Fibroblast of lung (primary cell): ENCODE data around the gene PRKCA. TPM values are rescaled to one million over a fixed set of nuclear protein-coding genes. Genes with fewer than 3 reads are reported as not detected.

Source experiments
- DNase-seq, 2 donors: peaks; one replicate each; pipeline versions ENCODE4 v3.0.0 to v3.0.0-alpha.2; 2010; ENCODE audit warnings: low read depth in 2 of 2
- H2AFZ ChIP-seq: 2 replicates; pipeline ENCODE4 v1.5.1; 2012; ENCODE audit warnings: low read length, control low read depth, inconsistent platforms
- H3K27ac ChIP-seq: 2 replicates; pipeline ENCODE4 v1.5.1; 2011; ENCODE audit warnings: low read length, control low read depth; ENCODE audit not compliant: insufficient read depth
- H3K27me3 ChIP-seq: 2 replicates; pipeline ENCODE4 v1.5.1; 2011; ENCODE audit warnings: mild to moderate bottlenecking, low read length; ENCODE audit not compliant: control insufficient read depth, insufficient read depth
- H3K36me3 ChIP-seq: 2 replicates; pipeline ENCODE4 v1.5.1; 2011; ENCODE audit warnings: low read length; ENCODE audit not compliant: control insufficient read depth, insufficient read depth
- H3K4me1 ChIP-seq: 2 replicates; pipeline ENCODE4 v1.5.1; 2011; ENCODE audit warnings: low read length; ENCODE audit not compliant: control insufficient read depth, insufficient read depth; ENCODE audit errors: extremely low read depth
- H3K4me2 ChIP-seq: 2 replicates; pipeline ENCODE4 v1.5.1; 2011; ENCODE audit warnings: low read length, control low read depth; ENCODE audit not compliant: insufficient read depth; ENCODE audit errors: extremely low read depth
- H3K4me3 ChIP-seq, 4 experiments: fragments of 200-600 bp in 1 of 4; sonication (generic) in 1 of 4; replicated peaks in 1 of 4; 2 replicates each; pipeline ENCODE4 v1.5.1; 2011 to 2016; ENCODE audit warnings: low read length in 4 of 4, low read depth in 3 of 4, mild to moderate bottlenecking in 3 of 4, control low read depth in 2 of 4, inconsistent platforms in 1 of 4, mixed read lengths in 1 of 4; ENCODE audit not compliant: insufficient read depth in 1 of 4; ENCODE audit errors: control extremely low read depth in 1 of 4
- H3K79me2 ChIP-seq: 2 replicates; pipeline ENCODE4 v1.5.1; 2012; ENCODE audit warnings: mild to moderate bottlenecking, low read length, inconsistent platforms; ENCODE audit not compliant: control insufficient read depth, insufficient read depth
- H3K9ac ChIP-seq: 2 replicates; pipeline ENCODE4 v1.5.1; 2011; ENCODE audit warnings: mild to moderate bottlenecking, low read length, control low read depth; ENCODE audit not compliant: insufficient read depth
- H3K9me3 ChIP-seq: 2 replicates; pipeline ENCODE4 v1.5.1; 2012; ENCODE audit warnings: low read depth, low read length; ENCODE audit not compliant: control insufficient read depth, insufficient read depth
- H4K20me1 ChIP-seq: 2 replicates; pipeline ENCODE4 v1.5.1; 2011; ENCODE audit warnings: low read length; ENCODE audit not compliant: control insufficient read depth, insufficient read depth; ENCODE audit errors: extremely low read depth
- EZH2 ChIP-seq: IDR thresholded peaks from 2 replicates; pipeline ENCODE4 v1.5.1; 2012; ENCODE audit warnings: low read length, control low read depth, mild to moderate bottlenecking; ENCODE audit errors: missing control alignments
- polyA plus RNA-seq, 2 donors: library from polyadenylated mRNA; depleted of rRNA in 1 of 2; stranded (reverse) in 1 of 2; unstranded in 1 of 2; fragments of >200 nt; gene quantifications; 2 replicates each; pipeline ENCODE4 v1.2.1, GENCODE V29; 2011 to 2012; ENCODE audit warnings: missing spikeins in 1 of 2
- total RNA-seq: library from RNA; depleted of rRNA; stranded (reverse); fragments of >200 nt; gene quantifications from 2 replicates; pipeline ENCODE4 v1.2.1, GENCODE V29; 2014
- TF ChIP-seq, protein P1 (sequence below), 2 donors: IDR thresholded peaks in 1 of 2; conservative IDR thresholded peaks in 1 of 2; 1 replicate in 1 of 2; 2 replicates in 1 of 2; pipeline ENCODE4 v1.5.1; 2011 to 2012; ENCODE audit warnings: low read length in 2 of 2, control low read depth in 1 of 2, inconsistent platforms in 1 of 2, low read depth in 1 of 2, mild to moderate bottlenecking in 1 of 2

The PRKCA gene
- total and polyA plus RNA-seq, 2 donors (not counting 1 experiment from before 2014, with no cell fraction given), result 34.0 to 74.2 TPM

DNA sequence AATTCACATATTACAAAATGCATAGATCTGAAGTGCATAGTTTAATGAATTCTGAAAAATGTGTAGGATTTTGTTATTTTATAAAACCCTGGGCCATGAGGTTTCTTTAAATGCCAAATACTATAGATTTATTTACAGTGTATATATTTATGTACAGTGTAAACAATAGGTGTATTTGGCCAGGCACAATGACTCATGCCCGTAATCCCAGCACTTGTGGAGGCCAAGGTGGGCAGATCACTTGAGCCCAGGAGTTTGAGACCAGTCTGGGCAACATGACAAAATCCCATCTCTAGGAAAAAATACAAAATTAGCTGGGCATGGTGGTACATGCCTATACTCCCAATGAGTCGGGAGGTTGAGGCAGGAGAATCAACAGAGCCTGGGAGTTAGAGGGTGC is 249.4 kb downstream of the PRKCA start:
- Histone ChIP-seq H4K20me1 (no peaks in the 10 kb centered on the region), H3K27ac (no peak overlapping the region), H3K27me3 (no peaks in the 10 kb centered on the region), H3K4me2 (no peak overlapping the region), H3K4me1 (peaks cover 31% of the 10 kb centered on the region), H3K79me2 (peaks cover 24% of the 10 kb centered on the region), H3K9ac (no peak overlapping the region), H2AFZ (no peak overlapping the region), H3K9me3 (no peaks in the 10 kb centered on the region), H3K36me3 (no peaks in the 10 kb centered on the region), H3K4me3 (no peak overlapping the region)
- TF ChIP-seq, protein P1, sequence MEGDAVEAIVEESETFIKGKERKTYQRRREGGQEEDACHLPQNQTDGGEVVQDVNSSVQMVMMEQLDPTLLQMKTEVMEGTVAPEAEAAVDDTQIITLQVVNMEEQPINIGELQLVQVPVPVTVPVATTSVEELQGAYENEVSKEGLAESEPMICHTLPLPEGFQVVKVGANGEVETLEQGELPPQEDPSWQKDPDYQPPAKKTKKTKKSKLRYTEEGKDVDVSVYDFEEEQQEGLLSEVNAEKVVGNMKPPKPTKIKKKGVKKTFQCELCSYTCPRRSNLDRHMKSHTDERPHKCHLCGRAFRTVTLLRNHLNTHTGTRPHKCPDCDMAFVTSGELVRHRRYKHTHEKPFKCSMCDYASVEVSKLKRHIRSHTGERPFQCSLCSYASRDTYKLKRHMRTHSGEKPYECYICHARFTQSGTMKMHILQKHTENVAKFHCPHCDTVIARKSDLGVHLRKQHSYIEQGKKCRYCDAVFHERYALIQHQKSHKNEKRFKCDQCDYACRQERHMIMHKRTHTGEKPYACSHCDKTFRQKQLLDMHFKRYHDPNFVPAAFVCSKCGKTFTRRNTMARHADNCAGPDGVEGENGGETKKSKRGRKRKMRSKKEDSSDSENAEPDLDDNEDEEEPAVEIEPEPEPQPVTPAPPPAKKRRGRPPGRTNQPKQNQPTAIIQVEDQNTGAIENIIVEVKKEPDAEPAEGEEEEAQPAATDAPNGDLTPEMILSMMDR (conservative IDR thresholded peaks at IDR 0.05 in 1 of 2, IDR thresholded peaks at IDR 0.05 in 1 of 2; ENCODE audit: low read depth in 1 of 2, low read length in 2 of 2), result no peak
- no peak for TF ChIP-seq EZH2
- no peak for DNase-seq

DNA sequence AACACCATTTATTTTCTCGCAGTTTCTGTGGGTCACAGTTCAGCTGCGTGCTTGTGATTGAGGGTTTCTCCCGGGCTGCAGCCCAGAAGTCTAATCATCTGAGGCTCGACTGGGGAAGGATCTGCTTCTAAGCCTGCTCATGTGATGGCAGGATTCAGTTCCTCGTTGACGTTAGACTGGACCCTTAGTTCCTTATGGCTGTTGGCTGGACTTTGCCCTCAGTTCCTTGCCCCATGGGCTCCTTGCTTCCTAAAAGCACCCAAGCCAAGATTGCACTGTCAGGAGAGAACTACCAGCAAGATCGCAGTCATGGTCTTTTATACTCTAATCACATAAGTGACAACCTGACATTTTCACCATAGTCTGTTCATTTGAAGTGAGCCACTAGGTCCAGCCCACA is 250.0 kb downstream of the PRKCA start:
- no peak overlapping the region for H3K27ac ChIP-seq
- no peak overlapping the region for H2AFZ ChIP-seq
- H3K9me3 ChIP-seq, result no peaks in the 10 kb centered on the region
- no peak overlapping the region for H3K4me3 ChIP-seq
- peaks cover 25% of the 10 kb centered on the region for H3K4me1 ChIP-seq
- TF ChIP-seq, protein P1 (conservative IDR thresholded peaks at IDR 0.05 in 1 of 2, IDR thresholded peaks at IDR 0.05 in 1 of 2; ENCODE audit: low read depth in 1 of 2, low read length in 2 of 2), result no peak
- no peak for TF ChIP-seq EZH2
- no peaks in the 10 kb centered on the region for H3K27me3 ChIP-seq
- DNase-seq, result no peak
- no peak overlapping the region for H3K9ac ChIP-seq
- no peak overlapping the region for H3K4me2 ChIP-seq
- H4K20me1 ChIP-seq, result no peaks in the 10 kb centered on the region
- H3K79me2 ChIP-seq, result peaks cover 19% of the 10 kb centered on the region
- H3K36me3 ChIP-seq, result no peaks in the 10 kb centered on the region

DNA sequence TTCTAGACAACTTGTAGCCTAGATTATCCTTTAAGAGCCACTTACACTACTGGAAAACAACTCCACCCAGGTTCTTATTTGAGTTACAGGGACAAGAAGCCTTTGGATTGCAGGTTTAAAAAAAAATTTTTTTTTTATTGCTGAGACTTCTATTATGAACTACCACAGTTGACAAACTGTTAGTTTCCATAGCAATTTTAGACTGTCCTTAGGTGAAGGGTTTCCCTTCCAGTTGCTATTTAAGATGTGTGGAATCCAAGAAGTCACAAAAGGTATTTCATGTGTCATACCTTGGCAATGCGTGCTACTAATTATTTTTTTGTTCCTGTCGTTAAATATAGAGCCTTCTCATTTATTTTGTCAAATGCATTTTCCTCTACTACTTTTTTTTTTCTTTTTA is 253.2 kb downstream of the PRKCA start:
- Histone ChIP-seq H3K27me3 (no peaks in the 10 kb centered on the region), H3K27ac (no peak overlapping the region), H3K9ac (no peak overlapping the region), H3K4me2 (no peak overlapping the region), H3K4me3 (no peak overlapping the region), H3K9me3 (no peaks in the 10 kb centered on the region), H3K79me2 (peaks cover 8% of the 10 kb centered on the region), H3K4me1 (no peaks in the 10 kb centered on the region), H2AFZ (no peak overlapping the region), H3K36me3 (no peaks in the 10 kb centered on the region), H4K20me1 (no peaks in the 10 kb centered on the region)
- DNase-seq, result peak in 1 of 2 donors; percentile 58
- TF ChIP-seq, protein P1 (conservative IDR thresholded peaks at IDR 0.05 in 1 of 2, IDR thresholded peaks at IDR 0.05 in 1 of 2; ENCODE audit: low read depth in 1 of 2, low read length in 2 of 2), result no peak
- no peak for TF ChIP-seq EZH2
